ENCODE data around the gene B4GALNT3.

The B4GALNT3 gene

DNA sequence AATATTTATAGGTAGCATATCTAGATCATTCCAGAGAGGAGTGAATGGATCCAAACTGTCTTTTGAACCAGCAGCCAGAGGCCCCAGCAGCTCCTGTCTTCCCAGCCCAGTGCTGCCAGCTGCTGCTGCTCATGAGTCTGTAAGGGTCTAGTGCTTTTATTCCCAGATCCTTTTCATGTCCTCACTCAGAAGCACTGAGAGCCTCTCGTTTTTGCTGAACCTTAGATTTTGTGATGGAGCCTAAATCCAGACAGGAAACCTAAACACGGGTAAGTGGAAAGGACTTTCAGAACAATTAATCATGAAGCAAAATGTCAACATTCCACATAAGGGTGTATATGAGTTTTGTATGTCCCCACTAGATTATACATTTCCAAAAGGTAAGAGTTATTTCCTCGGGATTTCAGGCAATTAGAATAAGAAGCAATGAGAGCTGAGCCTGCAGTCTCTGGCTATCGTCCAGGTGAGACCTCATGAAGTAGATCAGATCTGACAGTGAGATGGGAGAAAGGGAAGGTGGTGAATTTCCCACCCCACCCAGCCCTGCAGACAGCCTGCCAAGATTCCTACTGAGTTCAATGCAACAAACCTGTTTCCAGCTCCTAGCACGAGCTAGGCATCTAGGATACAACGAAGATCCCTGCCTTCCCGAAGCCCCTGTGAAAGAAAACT lies 119.1 kb downstream of the B4GALNT3 start:
- Mint-ChIP-seq H3K4me1 (peaks cover 52% of the 10 kb centered on the region), H3K27ac (peak overlapping the region; percentile 26), H3K4me3 (no peak overlapping the region), H3K27me3 (ENCODE audit: low read depth, poor library complexity) (peaks cover 11% of the 10 kb centered on the region), H3K9me3 (peaks cover 10% of the 10 kb centered on the region), H3K36me3 (ENCODE audit: low read depth) (no peaks in the 10 kb centered on the region)
- TF ChIP-seq CTCF (IDR thresholded peaks at IDR 0.05): no peak
- DNase-seq: no peak

GRCh38 chr12:579420-580110 lies 119.8 kb downstream of the B4GALNT3 start:
- Mint-ChIP-seq H3K27ac (peak overlapping the region; percentile 26), H3K9me3 (peaks cover 8% of the 10 kb centered on the region), H3K27me3 (ENCODE audit: low read depth, poor library complexity) (peaks cover 11% of the 10 kb centered on the region), H3K36me3 (ENCODE audit: low read depth) (no peaks in the 10 kb centered on the region), H3K4me3 (no peak overlapping the region), H3K4me1 (peaks cover 52% of the 10 kb centered on the region)
- TF ChIP-seq CTCF (IDR thresholded peaks at IDR 0.05): no peak
- no peak for DNase-seq

DNA sequence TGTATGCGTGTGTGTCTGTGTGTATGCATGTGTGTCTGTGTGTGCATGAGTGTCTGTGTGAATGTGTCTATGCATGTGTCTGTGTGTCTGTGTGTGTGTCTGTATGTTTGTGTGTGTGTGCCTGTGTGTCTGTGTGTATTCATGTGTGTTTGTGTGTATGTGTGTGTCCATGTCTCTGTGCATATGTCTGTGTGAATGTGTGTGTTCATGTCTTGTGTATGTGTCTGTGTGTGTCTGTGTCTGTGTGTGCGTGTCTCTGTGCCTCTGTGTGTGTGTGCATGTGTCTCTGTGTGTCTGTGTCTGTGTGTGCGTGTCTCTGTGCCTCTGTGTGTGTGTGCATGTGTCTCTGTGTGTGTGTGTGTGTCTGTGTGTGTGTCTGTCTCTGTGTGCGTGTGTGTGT lies 121.1 kb downstream of the B4GALNT3 start:
- peaks cover 14% of the 10 kb centered on the region for H3K27me3 Mint-ChIP-seq (ENCODE audit: low read depth, poor library complexity)
- no peak overlapping the region for H3K4me3 Mint-ChIP-seq

DNA sequence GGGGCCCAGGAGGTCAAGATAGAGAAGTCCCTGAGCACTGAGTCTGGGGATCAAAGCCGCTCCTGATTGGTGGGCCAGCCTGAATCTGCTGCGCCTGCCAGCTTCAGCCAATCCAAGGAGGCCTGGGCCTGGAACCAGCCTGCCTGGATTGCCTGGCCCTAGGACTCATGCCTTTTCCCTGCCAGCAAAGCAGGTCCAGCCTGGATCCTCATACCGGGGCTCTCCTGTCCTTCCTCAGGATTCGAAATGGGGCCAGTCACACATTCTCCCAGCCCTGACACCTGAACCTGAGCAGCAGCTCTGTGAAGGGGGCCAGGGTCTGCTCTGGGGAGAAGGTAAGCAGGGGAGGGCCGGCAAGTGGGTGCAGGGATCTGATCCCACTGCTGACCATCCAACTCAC lies 121.6 kb downstream of the B4GALNT3 start:
- Mint-ChIP-seq H3K27me3 (ENCODE audit: low read depth, poor library complexity) (peaks cover 10% of the 10 kb centered on the region), H3K36me3 (ENCODE audit: low read depth) (no peaks in the 10 kb centered on the region), H3K9me3 (no peaks in the 10 kb centered on the region), H3K4me3 (no peak overlapping the region), H3K4me1 (peaks cover 37% of the 10 kb centered on the region), H3K27ac (no peak overlapping the region)
- no peak for DNase-seq
- TF ChIP-seq CTCF (IDR thresholded peaks at IDR 0.05): no peak

More for the DNA sequence above, 121.1 kb downstream of the B4GALNT3 start:
- DNase-seq: no peak
- no peaks in the 10 kb centered on the region for H3K9me3 Mint-ChIP-seq
- no peaks in the 10 kb centered on the region for H3K36me3 Mint-ChIP-seq (ENCODE audit: low read depth)
- H3K27ac Mint-ChIP-seq: peak overlapping the region; percentile 22
- H3K4me1 Mint-ChIP-seq: peaks cover 42% of the 10 kb centered on the region
- TF ChIP-seq CTCF (IDR thresholded peaks at IDR 0.05): no peak

- no peaks in the 10 kb centered on the region for H3K36me3 Mint-ChIP-seq (ENCODE audit: low read depth)
- H3K4me1 Mint-ChIP-seq: peaks cover 33% of the 10 kb centered on the region
- H3K27me3 Mint-ChIP-seq (ENCODE audit: low read depth, poor library complexity): peaks cover 10% of the 10 kb centered on the region
- H3K27ac Mint-ChIP-seq: no peak overlapping the region
- TF ChIP-seq CTCF (IDR thresholded peaks at IDR 0.05): no peak
- H3K9me3 Mint-ChIP-seq: no peaks in the 10 kb centered on the region
- no peak overlapping the region for H3K4me3 Mint-ChIP-seq
- no peak for DNase-seq
These were observed 122.0 kb downstream of the B4GALNT3 start for GRCh38 chr12:581746-582145.

Data from nephron progenitor cell (in vitro differentiated cells).